Uterus (tissue), 2 donors: ENCODE results near the gene NUBPL.

ENCODE experiments used
- POLR2A ChIP-seq, 2 donors: fragments of 450-650 bp; IDR thresholded peaks; one replicate each; pipeline ENCODE4 v1.6.1; 2016; ENCODE audit warnings: antibody characterized with exemption in 2 of 2, mild to moderate bottlenecking in 1 of 2, moderate library complexity in 1 of 2
- TF ChIP-seq, protein P1 (sequence below), 4 experiments: fragments of 200-600 bp in 2 of 4; fragments of 450-650 bp in 2 of 4; sonication (generic) in 2 of 4; IDR thresholded peaks; one replicate each; pipeline ENCODE4 v1.5.1; 2016 to 2019; ENCODE audit warnings: antibody characterized with exemption in 4 of 4, mild to moderate bottlenecking in 2 of 4, moderate library complexity in 1 of 4

DNA sequence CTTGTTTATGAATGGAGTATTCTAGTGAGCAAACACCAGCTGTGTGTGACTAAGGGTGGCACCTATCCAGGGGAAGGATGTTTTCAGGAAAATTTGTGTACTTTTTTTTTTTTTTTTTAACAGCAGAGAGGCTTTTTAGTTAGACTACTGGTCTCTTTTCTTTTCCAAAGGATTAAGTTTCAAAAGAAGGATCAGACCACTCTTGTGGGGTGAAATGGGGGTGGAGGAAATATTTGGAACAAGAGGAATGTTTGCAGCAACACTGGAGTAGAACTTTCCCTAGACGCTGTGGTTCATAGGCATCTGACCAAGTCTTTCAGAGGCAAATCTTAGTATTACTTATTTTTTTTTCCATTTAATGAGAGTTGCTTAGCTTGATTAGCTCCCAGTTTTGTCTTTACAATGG, 21.1 kb downstream of the NUBPL start:
- TF ChIP-seq, protein P1, sequence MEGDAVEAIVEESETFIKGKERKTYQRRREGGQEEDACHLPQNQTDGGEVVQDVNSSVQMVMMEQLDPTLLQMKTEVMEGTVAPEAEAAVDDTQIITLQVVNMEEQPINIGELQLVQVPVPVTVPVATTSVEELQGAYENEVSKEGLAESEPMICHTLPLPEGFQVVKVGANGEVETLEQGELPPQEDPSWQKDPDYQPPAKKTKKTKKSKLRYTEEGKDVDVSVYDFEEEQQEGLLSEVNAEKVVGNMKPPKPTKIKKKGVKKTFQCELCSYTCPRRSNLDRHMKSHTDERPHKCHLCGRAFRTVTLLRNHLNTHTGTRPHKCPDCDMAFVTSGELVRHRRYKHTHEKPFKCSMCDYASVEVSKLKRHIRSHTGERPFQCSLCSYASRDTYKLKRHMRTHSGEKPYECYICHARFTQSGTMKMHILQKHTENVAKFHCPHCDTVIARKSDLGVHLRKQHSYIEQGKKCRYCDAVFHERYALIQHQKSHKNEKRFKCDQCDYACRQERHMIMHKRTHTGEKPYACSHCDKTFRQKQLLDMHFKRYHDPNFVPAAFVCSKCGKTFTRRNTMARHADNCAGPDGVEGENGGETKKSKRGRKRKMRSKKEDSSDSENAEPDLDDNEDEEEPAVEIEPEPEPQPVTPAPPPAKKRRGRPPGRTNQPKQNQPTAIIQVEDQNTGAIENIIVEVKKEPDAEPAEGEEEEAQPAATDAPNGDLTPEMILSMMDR (IDR thresholded peaks at IDR 0.05) = no peak
- no peak for TF ChIP-seq POLR2A (IDR thresholded peaks at IDR 0.05)
